Skeletal muscle cell (primary cell): ENCODE measurements around the gene FMO1.
"Not testable (repeated sequence)": the region's sequence is repeated elsewhere in the genome, so short reads cannot be mapped to it uniquely, and the experiment has no call there.

Experiments used
- DNase-seq: peaks from one replicate; pipeline ENCODE4 v3.0.0-alpha.2; 2010; ENCODE audit warnings: low read depth
- H3K4me3 ChIP-seq: 2 replicates; pipeline ENCODE4 v1.5.1; 2011; ENCODE audit warnings: low read depth, mild to moderate bottlenecking, control low read depth, low read length, moderate library complexity

FMO1 gene

DNA sequence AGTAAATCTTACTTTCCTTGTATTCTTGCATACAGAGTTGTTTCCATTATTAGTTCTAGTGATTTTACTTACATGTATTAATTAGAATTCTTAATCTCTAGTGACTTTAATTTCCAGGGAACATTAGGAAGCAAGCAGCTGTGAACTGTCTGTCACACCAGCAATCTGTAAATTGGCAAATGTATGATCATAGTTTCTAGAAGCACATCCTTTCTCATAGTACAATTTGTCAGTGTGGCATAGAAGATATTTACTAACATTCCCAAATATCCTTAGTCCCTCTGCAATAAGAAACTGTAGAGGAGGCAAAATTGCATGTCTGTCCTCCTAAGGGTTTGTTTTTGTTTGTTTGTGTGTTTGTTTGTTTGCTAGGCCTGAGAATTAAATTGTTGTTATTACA lies 17.0 kb upstream of the FMO1 start:
- no peak for DNase-seq
- no peak overlapping the region for H3K4me3 ChIP-seq

DNA sequence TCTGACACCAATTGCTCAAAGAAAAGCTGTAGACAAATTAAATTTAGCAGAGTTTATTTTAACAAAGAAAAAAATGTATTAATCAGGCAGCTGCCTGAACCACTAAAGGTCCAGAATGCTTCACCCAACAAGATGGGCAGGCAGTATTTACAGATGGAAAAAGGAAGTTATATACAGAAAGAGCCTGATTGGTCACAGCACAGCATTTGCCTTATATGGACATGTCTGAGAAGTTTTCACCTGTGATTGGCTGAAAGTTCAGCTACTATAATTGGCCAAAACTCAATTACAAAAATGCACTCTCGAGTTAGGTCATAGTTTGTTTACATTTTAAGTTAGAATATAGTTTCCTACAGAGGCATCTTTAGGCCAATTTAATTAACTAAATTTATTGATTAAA lies 15.1 kb upstream of the FMO1 start:
- no peak for DNase-seq
- no peak overlapping the region for H3K4me3 ChIP-seq

DNA sequence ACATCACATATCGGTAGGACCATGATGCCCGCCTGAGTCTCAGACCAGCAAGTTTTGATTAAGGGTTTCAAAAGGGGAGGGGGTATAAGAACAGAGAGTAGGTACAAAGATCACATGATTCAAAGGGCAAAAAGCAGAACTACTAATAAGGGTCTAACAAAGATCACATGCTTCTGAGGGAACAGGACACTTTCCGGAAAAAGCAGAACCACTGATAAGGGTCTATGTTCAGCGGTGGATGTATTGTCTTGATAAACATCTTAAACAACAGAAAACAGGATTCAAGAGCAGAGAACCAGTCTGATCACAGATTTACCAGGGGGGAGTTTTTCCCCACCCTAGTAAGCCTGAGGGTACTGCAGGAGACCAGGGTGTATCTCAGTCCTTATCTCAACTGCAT lies 12.1 kb upstream of the FMO1 start:
- not testable (repeated sequence) for DNase-seq, H3K4me3 ChIP-seq

DNA sequence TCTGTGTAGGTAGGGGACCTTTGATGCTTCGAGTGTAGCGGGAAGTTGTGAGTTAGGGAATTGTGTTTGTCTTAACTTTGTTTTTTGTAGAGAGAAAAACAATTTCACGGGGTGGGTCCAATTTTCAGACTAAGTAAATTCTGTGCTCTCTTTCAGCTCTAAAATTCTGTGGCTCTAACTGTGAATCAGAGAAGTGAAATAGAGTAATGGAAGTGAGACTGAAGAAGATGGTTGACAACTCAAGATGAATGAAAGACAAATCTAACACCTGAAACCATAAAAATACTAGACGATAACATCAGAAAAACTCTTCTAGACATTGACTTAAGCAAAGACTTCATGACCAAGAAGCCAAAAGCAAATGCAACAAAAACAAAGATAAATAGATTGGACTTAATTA lies 4.4 kb upstream of the FMO1 start:
- no peak for DNase-seq

DNA sequence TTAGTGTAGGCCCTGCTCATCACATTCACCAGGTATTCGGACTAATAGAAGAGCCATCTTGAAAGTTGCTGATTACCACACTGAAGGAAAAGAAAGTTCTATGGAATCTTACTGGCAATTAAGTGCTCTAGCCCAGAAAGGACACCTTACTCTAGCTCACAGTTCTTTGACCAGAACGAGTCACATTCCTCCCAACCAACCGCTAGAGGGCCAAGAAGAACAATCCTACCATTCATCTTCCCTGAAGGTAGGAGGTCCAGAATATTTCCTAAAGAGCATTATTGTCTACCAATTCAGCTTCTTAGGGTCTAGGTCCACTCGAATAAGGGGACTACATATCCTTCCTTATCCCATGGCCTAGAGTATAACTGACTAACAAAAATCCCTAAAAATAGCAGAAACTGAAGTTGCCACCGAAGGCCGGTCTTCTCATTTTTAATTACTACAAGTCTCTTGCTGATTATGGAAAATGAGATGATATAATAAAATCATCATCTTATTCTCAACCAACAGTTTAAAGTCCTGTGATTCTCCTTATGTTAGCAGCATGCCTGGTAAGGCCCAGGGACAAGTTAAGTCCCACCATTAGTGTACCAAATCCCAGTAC lies 2.7 kb upstream of the FMO1 start:
- H3K4me3 ChIP-seq: no peak overlapping the region
- DNase-seq: no peak

More for the DNA sequence above, 4.4 kb upstream of the FMO1 start:
- H3K4me3 ChIP-seq: no peak overlapping the region

DNA sequence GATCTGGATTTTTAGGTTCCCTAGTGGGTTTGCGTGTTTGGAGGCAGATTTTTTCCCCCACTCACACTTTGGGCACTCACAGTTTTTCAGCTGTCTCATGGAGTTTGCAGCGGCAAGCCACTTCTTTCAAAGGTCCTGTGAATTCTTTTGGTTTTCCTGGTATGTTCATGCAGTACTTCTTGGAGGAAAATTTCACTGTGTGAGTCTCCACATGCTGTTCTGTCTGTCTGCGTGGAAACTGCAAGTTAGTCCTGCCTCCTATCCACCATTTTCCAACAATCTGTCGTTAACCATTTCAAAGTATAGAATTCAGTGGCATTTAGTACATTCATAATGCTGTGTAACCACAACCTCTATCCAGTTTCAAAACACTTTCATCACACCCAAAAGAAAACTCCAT lies 793 bp upstream of the FMO1 start:
- no peak for DNase-seq
- no peak overlapping the region for H3K4me3 ChIP-seq

DNA sequence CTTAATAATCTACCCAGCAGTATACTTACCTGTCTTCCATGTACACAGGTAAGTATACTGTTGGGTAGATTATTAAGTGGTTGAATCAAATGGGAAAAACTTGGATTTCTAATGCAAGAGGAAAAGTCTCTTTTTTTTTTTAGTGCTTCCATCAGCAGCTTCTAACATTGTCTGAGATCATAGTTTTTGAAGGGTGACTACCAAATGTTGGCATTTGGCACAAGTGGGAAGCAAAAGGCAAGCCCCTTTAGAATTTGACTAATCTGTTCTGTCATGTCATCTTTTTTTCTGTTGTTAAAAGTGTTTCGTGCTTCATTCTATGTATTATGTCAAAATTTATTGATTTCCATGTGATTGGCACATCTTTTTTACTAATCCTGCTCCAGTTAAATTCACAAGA lies 547 bp downstream of the FMO1 start:
- H3K4me3 ChIP-seq: no peak overlapping the region
- DNase-seq: no peak

DNA sequence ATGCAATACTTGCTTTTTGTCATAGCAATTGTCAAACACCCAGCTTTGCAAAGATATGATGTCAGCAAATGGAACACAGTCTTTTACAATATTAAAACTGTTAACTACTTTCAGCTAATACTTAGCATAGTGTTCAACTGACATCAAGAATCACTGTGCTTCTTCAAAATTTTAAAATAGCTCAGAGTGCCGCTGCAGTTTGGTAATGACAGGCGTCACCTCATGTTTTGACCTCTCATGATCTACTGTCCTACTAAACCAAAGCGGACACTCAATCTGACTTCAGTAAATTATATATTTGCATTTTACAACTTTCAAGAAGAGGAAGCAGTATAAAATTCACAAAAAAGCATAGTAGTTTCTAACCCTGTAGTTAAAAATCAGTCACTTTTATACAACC lies 2.0 kb downstream of the FMO1 start:
- no peak for DNase-seq
- no peak overlapping the region for H3K4me3 ChIP-seq

DNA sequence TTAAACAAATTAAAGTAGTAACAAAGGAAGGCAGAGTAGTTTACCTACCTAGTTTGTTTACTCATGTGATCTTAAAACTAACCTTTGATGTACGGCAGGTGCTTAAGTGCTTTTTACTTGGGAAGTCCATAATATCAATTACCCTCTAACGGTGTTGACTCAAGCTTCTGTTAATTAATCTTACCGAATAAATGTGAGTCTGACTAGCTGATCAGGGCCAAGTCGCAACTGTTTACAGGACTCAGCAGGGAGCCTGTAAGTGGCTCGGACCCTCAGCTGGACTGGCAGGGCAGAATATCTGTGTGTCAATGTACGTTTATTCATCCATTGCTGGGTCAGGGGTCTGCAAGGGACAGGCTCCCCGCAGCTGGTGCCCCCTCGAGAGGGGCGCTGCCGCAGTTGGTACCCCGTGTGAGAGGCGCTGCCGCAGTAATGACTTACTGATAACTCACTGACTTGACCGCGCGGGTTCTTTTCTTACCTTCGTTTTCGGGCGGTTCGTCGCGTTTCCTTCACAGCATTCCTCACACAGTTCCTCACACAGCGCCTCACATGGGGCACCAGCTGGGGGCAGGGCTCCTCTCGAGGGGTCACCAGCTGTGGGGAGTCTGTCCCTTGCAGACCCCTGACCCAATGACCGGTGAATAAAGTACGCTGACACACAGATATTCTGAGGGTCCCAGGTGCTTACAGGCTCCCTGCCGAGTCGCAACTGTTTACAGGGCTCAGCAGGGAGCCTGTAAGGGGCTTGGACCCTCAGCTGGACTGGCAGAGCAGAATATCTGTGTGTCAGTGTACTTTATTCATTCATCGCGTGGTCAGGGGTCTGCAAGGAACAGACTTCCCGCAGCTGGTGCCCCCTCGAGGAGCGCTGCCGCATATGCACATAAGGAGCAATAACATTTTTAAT lies 3.0 kb downstream of the FMO1 start:
- no peak for DNase-seq
- H3K4me3 ChIP-seq: peak overlapping the region; percentile 60

DNA sequence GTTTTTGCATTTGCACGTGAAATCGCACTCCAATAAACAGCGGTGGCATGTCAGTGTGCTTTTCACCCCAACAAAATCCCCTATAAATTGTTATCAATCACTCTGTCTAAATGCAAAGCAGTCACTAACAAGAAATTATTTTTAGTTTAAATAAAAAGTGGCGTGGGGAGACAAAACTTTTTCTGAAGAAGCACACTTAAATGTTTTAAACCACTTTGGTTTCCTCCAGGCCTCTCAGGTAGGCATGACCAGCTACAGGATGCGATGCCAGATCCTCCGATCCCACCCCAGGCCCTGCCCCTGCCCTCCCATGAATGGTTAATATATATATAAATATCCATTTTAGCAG lies 3.6 kb downstream of the FMO1 start:
- no peak for DNase-seq

DNA sequence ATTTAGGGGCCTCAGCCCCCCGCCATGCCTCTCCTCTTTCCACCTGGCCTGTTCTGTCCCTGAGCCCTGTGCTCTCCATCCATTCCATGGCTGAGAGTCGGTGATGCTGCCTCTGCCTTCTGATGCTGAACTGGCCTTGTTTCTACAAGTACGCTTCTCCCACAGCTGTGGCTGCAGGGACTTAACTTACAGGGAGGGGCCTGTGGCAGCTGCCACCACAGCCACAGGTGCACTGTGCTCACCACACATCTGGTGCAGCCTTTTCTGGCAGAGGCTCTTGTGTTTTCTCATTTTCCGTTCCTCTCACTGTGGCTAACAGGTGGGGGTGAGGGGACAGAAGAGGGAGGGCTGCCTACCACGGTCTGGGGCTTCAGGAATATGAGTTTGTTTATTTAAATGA lies 4.2 kb downstream of the FMO1 start:
- DNase-seq: no peak
- H3K4me3 ChIP-seq: no peak overlapping the region

More for the DNA sequence above, 3.6 kb downstream of the FMO1 start:
- H3K4me3 ChIP-seq: peak overlapping the region; percentile 60

DNA sequence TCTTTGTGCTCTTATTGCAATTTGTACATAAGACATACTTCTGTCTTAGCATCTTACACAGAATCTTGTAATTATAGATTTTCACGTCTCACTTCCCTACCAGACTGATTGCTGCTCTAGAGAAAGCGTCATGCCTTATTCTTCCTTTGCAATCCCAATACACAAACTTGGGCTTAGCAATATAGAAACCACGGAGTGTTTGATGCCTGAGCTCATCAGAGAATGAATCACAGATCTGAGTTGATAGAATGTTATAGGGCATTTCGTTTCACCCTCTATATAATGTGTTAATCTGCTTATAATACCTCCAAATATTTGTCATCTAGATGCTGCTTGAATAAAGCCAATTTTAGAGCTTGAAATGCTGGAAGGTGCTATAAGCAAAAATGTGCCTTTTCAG lies 6.6 kb downstream of the FMO1 start:
- no peak for DNase-seq

DNA sequence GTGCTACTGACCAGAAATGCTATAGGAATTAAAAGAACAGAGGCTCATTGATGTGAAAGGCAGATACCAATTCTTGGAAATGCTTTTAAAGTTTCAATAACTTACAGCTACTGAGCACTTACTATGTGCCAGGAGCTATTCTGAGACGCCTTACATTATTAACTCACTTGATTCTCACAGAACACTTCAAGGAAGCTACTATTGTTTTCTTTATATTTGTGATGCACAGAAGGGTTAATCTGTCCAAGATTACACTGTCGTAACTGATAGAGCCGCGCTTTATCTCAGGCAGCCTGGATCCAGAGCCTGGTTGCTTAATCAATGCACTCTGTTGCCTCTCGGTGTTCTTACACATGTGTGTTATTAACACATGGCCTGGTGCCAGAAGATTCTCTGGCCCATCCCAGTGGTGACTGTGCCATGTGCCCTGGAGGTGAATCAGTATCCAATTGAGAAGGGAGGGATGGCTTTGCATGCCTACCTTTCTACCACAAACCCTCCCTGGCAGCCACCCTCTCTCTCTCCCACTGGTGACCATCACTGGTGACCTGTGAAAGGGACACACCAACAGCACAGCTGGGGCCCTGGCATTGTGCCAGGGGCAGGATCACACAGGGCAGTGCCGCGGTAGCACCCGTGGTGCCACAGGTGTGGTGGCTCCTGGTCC lies 8.8 kb downstream of the FMO1 start:
- H3K4me3 ChIP-seq: no peak overlapping the region
- DNase-seq: no peak

More for the DNA sequence above, 6.6 kb downstream of the FMO1 start:
- no peak overlapping the region for H3K4me3 ChIP-seq

DNA sequence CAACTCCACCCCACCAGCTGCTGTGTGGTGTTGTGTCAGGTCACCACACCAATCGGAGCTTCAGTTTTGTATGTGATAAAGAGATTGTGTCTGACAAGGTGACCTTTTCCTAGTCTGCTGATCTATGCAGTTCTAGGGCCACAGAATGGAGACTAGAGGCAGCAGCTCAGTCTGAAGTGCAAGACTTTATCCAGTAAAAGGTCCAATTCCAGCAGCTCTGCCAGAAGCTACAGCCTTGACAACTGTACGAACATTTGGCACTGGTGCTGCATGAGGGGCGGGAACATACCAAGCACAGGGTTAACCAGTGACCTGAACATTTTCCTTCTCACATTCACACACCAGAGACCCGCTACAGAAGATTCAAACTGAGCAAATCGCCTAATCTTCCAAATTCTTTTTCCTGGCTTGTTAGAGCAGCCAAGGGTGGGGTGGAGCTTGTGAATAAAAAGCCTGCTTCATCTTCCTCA lies 9.3 kb downstream of the FMO1 start:
- no peak for DNase-seq
- no peak overlapping the region for H3K4me3 ChIP-seq

DNA sequence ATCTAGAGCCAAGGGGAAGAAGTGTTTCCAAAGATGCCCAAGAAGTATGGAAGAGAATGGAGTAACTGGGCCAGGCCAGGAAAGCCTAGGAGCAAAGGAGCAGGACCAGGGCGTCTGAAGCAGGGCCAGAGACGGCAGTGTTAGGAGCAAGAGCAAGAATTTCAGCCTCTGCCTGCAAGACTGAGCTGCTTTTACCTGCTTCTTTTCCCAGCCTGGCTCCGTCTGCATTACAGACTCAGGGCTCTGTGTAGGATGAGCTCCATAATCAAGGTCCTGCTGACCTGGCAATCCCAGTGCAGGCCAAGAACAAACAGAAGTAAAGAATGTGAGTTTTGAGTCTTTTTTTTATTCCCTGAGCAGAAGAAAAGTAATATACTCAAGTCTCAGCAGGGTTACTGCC lies 10.1 kb downstream of the FMO1 start:
- no peak overlapping the region for H3K4me3 ChIP-seq
- DNase-seq: no peak

DNA sequence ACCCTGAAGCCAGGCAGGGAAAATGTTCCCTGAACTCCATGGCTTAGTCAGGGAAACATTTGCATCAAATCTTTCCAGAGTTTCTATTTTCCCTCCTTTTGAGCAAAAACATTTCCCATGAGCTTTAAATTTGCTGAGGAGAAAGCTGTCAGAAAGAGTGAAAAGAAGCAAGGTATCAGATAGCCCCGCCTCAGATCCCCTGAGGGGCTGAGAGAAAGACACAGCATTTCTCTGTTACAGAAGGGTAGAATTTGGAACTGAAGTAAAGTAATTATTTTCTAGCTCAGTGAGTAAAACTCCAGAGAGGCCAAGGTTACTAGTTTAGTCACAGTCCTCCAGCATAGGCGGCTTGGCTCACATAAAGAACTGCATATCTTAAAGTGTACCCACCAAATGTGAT lies 10.6 kb downstream of the FMO1 start:
- DNase-seq: no peak
- no peak overlapping the region for H3K4me3 ChIP-seq

DNA sequence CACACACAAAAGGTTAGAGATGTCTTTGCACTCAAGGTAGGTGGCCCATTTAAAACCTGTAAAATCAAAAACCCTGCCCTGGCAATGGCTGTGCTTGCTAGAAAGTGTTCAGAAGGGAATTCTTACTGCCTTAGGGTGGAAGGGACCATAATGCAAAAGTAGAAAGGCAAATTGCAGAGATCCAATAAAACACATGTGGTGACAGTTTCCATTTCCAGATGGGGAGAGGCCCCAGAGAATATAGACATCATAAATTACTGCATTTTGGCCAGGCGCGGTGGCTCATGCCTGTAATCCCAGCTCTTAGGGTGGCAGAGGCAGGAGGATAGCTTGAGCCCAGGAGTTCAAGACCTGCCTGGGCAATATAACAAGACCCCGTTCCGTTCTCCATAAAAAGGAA lies 13.0 kb downstream of the FMO1 start:
- no peak overlapping the region for H3K4me3 ChIP-seq
- DNase-seq: no peak

DNA sequence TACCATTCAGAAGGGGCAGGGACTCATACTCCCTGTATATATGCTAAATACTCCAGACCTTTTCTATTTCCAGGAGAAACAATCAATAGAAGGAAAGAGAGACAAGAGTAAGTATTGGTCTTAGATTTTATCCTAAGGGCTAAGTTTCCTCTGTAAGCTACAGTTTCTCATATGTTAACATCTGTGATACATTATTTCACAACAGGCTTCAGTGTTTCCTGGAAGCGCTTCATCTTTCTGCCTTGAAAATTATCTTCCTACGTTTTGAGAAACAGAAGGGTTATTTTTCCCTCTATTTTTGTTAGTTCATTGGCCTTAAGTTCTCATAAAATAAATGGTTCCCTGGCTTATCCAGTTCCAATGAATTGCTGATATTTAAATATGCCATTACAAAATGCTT lies 15.6 kb downstream of the FMO1 start:
- H3K4me3 ChIP-seq: no peak overlapping the region
- DNase-seq: no peak

DNA sequence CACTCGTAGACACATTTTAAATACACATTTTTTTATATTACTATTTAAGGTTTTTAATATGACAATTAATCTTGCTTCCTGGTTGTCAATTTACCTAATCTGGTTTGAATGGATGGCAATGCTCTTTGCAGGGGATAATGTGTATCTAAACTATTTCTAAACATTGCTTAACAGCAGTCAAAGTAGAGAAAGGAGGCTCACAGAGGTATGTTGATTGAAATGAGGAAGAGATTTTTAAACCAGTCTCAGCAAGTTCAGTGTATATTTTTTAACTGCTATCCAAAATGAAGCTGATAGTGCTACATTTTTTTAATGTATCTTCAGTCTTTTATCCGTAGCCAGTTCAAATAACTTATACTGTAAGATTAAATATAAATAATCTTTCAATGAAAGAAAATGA lies 17.4 kb downstream of the FMO1 start:
- no peak overlapping the region for H3K4me3 ChIP-seq
- DNase-seq: no peak

DNA sequence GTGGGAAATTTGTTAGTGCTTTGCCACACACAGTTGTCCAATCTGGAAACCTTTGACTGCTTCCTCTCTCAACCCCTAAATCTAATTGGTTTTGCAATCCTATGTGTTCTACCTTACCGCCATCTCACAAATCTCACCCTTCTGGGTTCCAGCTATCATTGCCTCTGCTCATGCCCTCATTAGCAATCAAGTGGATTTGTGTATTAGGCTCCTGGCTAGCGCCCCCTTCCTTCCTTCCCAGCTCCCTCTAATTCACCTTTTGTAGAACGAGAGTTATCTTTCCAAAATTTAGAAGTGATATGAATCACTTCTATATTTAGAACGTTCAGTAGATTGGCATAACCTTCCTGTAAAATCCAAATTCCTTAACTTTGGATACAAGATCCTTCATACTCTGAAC lies 18.6 kb downstream of the FMO1 start:
- DNase-seq: no peak
- no peak overlapping the region for H3K4me3 ChIP-seq

DNA sequence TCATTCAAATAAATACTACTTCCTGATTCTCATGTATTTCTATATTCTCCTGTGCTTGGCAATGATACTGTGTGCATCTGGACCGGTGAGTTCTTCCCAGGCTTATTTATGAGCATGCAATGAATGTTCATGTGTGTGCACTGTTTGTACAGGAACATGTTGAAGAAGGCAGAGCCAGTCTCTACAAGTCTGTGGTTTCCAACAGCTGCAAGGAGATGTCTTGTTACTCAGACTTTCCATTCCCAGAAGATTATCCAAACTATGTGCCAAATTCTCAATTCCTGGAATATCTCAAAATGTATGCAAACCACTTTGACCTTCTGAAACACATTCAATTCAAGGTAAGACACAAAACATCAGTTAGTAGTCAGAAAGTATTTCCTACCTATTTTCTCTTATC lies 19.1 kb downstream of the FMO1 start:
- no peak for DNase-seq

More for the DNA sequence above, 19.1 kb downstream of the FMO1 start:
- no peak overlapping the region for H3K4me3 ChIP-seq
